Parathyroid adenoma (tissue), 2 donors: ENCODE data around the gene RAPGEF2.

ENCODE experiments used
- H2AFZ ChIP-seq: fragments of 300-600 bp; sonication (generic); one replicate; pipeline ENCODE4 v1.7.0; 2017; ENCODE audit warnings: antibody characterized with exemption, mild to moderate bottlenecking
- H3K27ac ChIP-seq: fragments of 300-600 bp; sonication (generic); one replicate; pipeline ENCODE4 v1.7.0; 2017
- H3K27me3 ChIP-seq: fragments of 300-600 bp; sonication (generic); one replicate; pipeline ENCODE4 v1.7.0; 2017; ENCODE audit warnings: low read length; ENCODE audit not compliant: control insufficient read depth, insufficient read depth
- H3K36me3 ChIP-seq: fragments of 300-600 bp; sonication (generic); one replicate; pipeline ENCODE4 v1.7.0; 2017; ENCODE audit warnings: low read length; ENCODE audit not compliant: control insufficient read depth, insufficient read depth
- H3K4me1 ChIP-seq: fragments of 300-600 bp; sonication (generic); one replicate; pipeline ENCODE4 v1.7.0; 2017; ENCODE audit warnings: control low read depth
- H3K4me2 ChIP-seq: fragments of 300-600 bp; sonication (generic); one replicate; pipeline ENCODE4 v1.7.0; 2017; ENCODE audit warnings: low read length
- H3K4me3 ChIP-seq: fragments of 300-600 bp; sonication (generic); one replicate; pipeline ENCODE4 v1.7.0; 2017; ENCODE audit warnings: low read depth, low read length
- H3K79me2 ChIP-seq: fragments of 300-600 bp; sonication (generic); one replicate; pipeline ENCODE4 v1.7.0; 2017; ENCODE audit warnings: control low read depth
- H3K9ac ChIP-seq: fragments of 300-600 bp; sonication (generic); one replicate; pipeline ENCODE4 v1.7.0; 2017; ENCODE audit warnings: mild to moderate bottlenecking
- H3K9me3 ChIP-seq: fragments of 300-600 bp; sonication (generic); one replicate; pipeline ENCODE4 v1.7.0; 2017; ENCODE audit warnings: low read length; ENCODE audit not compliant: control insufficient read depth
- CTCF ChIP-seq: fragments of 300-600 bp; sonication (generic); IDR thresholded peaks from one replicate; pipeline ENCODE4 v1.7.0; 2017; ENCODE audit warnings: antibody characterized with exemption, mild to moderate bottlenecking
- donor health status: primary hyperparathyroidism.

RAPGEF2 gene

GRCh38 chr4:159191989-159192388 is 89.1 kb downstream of the RAPGEF2 start:
- H3K4me3 ChIP-seq, result no peak overlapping the region
- no peaks in the 10 kb centered on the region for H3K36me3 ChIP-seq
- no peaks in the 10 kb centered on the region for H3K79me2 ChIP-seq
- H2AFZ ChIP-seq, result no peak overlapping the region
- TF ChIP-seq CTCF, result no peak
- H3K4me2 ChIP-seq, result no peak overlapping the region
- H3K4me1 ChIP-seq, result peaks cover 2% of the 10 kb centered on the region
- H3K9ac ChIP-seq, result no peak overlapping the region
- no peaks in the 10 kb centered on the region for H3K27me3 ChIP-seq
- no peak overlapping the region for H3K27ac ChIP-seq
- H3K9me3 ChIP-seq, result no peaks in the 10 kb centered on the region

DNA sequence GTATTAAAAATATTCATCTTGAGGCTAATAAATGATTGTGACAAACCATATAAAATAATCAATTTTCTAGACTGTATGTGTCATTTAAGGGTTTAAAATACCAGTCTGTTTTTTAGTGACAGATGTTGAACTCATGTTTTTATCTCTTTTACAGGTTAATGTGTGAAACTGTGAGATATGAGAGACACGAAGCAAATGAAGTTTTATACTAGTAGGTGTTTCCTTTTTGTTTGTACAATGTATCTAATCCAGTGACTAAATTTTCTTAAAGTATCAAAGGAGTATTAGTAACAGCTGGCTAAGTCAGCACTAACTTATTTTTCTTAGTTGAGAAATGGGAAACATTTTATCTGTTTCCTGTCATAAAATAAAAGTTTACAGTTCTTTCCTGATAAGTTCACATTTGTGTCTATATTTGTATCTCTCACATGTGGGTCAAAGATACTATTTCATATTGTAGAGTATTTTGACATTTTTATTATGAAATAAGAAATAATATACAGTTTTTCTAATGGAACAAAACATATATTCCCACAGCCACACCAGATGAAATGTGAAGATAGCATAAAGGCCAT is 90.3 kb downstream of the RAPGEF2 start:
- Histone ChIP-seq H3K9me3 (no peaks in the 10 kb centered on the region), H3K79me2 (no peaks in the 10 kb centered on the region), H3K9ac (no peak overlapping the region), H3K4me2 (no peak overlapping the region), H3K4me3 (no peak overlapping the region), H2AFZ (no peak overlapping the region), H3K27me3 (no peaks in the 10 kb centered on the region), H3K36me3 (no peaks in the 10 kb centered on the region), H3K27ac (no peak overlapping the region), H3K4me1 (peaks cover 2% of the 10 kb centered on the region)
- TF ChIP-seq CTCF, result no peak

- H3K36me3 ChIP-seq, result no peaks in the 10 kb centered on the region
- H3K27ac ChIP-seq, result no peak overlapping the region
- no peak overlapping the region for H3K4me3 ChIP-seq
- no peaks in the 10 kb centered on the region for H3K9me3 ChIP-seq
- H3K79me2 ChIP-seq, result no peaks in the 10 kb centered on the region
- H3K9ac ChIP-seq, result no peak overlapping the region
- no peaks in the 10 kb centered on the region for H3K27me3 ChIP-seq
- no peak overlapping the region for H3K4me2 ChIP-seq
- H3K4me1 ChIP-seq, result peaks cover 2% of the 10 kb centered on the region
- H2AFZ ChIP-seq, result no peak overlapping the region
- no peak for TF ChIP-seq CTCF
Observed at GRCh38 chr4:159195361-159195769, 92.5 kb downstream of the RAPGEF2 start.

DNA sequence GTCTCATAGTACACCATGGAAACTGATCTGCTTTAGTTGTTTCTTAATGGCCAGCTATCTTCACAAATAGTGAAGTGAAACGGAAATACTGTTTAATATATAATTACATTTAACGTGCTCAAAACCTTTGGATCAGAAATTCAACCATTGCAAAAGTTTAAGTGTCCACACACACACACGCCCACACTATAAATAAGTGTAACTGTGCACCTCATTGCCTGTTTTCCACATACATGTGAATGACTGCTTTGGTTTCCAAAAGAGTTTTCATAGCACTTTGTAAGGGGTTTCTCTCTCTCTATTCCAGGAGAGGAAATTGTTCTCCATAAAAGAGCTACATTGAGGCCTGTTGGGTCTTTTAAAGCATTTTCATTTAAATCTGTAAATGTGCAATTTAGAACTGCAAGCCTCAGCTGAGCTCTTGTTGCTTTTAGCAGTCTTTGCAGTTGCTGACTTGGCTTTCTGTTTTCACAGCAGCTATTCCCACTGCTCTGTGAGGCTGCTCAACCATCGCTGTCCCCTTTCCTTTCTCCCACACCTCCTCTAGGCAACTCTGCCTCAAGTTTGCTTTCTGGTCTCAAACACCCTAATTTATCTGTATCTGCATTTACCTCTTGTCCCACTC is 94.5 kb downstream of the RAPGEF2 start:
- Histone ChIP-seq H3K9ac (no peak overlapping the region), H3K4me1 (no peaks in the 10 kb centered on the region), H2AFZ (no peak overlapping the region), H3K4me2 (peak overlapping the region; percentile 27), H3K9me3 (no peaks in the 10 kb centered on the region), H3K4me3 (no peak overlapping the region), H3K27me3 (no peaks in the 10 kb centered on the region), H3K36me3 (no peaks in the 10 kb centered on the region), H3K79me2 (no peaks in the 10 kb centered on the region), H3K27ac (no peak overlapping the region)
- no peak for TF ChIP-seq CTCF

DNA sequence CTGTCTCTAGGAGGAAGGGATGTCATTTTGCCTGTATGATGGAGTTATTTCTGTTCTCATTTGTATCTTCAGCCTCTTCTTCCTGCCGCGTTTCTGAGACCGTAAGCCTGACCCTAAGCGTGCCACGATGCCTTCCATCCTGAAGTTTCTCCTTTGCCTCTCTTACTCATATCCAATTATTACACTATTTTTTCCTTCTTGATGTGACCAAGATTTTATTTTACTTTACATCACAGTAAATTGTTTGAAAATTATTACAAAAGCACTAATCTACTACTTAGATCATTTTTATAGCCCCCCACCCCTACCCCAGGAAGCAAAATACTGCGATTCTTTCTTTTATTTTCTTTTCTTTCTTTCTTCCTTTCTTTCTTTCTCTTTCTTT is 95.0 kb downstream of the RAPGEF2 start:
- no peaks in the 10 kb centered on the region for H3K79me2 ChIP-seq
- TF ChIP-seq CTCF, result no peak
- H3K4me3 ChIP-seq, result no peak overlapping the region
- H2AFZ ChIP-seq, result no peak overlapping the region
- H3K9me3 ChIP-seq, result no peaks in the 10 kb centered on the region
- H3K36me3 ChIP-seq, result no peaks in the 10 kb centered on the region
- no peak overlapping the region for H3K9ac ChIP-seq
- H3K27ac ChIP-seq, result no peak overlapping the region
- H3K4me1 ChIP-seq, result no peaks in the 10 kb centered on the region
- H3K27me3 ChIP-seq, result no peaks in the 10 kb centered on the region
- H3K4me2 ChIP-seq, result peak overlapping the region; percentile 27
